Astrocyte of the cerebellum (primary cell): ENCODE data around the gene KRTAP10-9.

Experiments
- DNase-seq: peaks from one replicate; pipeline ENCODE4 v3.0.0-alpha.2; 2011; ENCODE audit warnings: low read depth
- H3K4me3 ChIP-seq: 2 replicates; pipeline ENCODE4 v1.5.1; 2011; ENCODE audit warnings: mild to moderate bottlenecking, low read depth, low read length, moderate library complexity
- CTCF ChIP-seq: IDR thresholded peaks from 2 replicates; pipeline ENCODE4 v1.5.1; 2012; ENCODE audit warnings: low read length, low read depth, moderate library complexity, mild to moderate bottlenecking; ENCODE audit errors: missing control alignments
- in situ Hi-C: cut with HindIII; loops from 2 replicates; pipeline ENCODE4 v1.10.0; 2017; ENCODE audit warnings: low sequenced_read_pairs

The KRTAP10-9 gene

GRCh38 chr21:44649521-44650100 lies 22.7 kb downstream of the KRTAP10-9 start:
- in situ Hi-C loops, result loop anchor here (5.0 kb wide), 1 partner anchor 43 kb away; no protein-coding TSS in a partner anchor
- no peak for TF ChIP-seq CTCF
- no peak overlapping the region for H3K4me3 ChIP-seq
- DNase-seq, result no peak

- H3K4me3 ChIP-seq, result no peak overlapping the region
- in situ Hi-C loops, result no loop called here
- no peak for DNase-seq
- TF ChIP-seq CTCF, result no peak
These were observed 23.5 kb downstream of the KRTAP10-9 start for GRCh38 chr21:44650265-44650972.

GRCh38 chr21:44650973-44651675 lies 24.2 kb downstream of the KRTAP10-9 start:
- TF ChIP-seq CTCF, result no peak
- in situ Hi-C loops, result no loop called here
- H3K4me3 ChIP-seq, result no peak overlapping the region
- DNase-seq, result no peak

GRCh38 chr21:44653123-44653522 lies 26.2 kb downstream of the KRTAP10-9 start:
- DNase-seq, result no peak
- H3K4me3 ChIP-seq, result no peak overlapping the region
- in situ Hi-C loops, result no loop called here
- TF ChIP-seq CTCF, result no peak

- no peak for DNase-seq
- no peak for TF ChIP-seq CTCF
- no peak overlapping the region for H3K4me3 ChIP-seq
- in situ Hi-C loops, result no loop called here
These were observed 27.0 kb downstream of the KRTAP10-9 start for GRCh38 chr21:44653656-44654575.
